ENCODE measurements around the gene COL19A1.

GRCh38 chr6:69935079-69935478, 68.7 kb downstream of the COL19A1 start:
- TF ChIP-seq CTCF (optimal IDR thresholded peaks at IDR 0.05 in 1 of 3, IDR thresholded peaks at IDR 0.05 in 1 of 3, conservative IDR thresholded peaks at IDR 0.05 in 1 of 3; ENCODE audit: extremely low read depth in 1 of 3, insufficient read depth in 2 of 3, low read length in 3 of 3) (no peak), EZH2 (IDR thresholded peaks at IDR 0.05; ENCODE audit: low read length) (no peak)

All from keratinocyte (primary cell).